Esophagus muscularis mucosa (tissue), 4 donors: ENCODE measurements around the gene SLC39A13.

Experiments
- EP300 ChIP-seq: sonication (generic); formaldehyde crosslinking; IDR thresholded peaks from one replicate; pipeline ENCODE4 v1.6.1; 2017; ENCODE audit warnings: antibody characterized with exemption
- POLR2A ChIP-seq: fragments of 450-650 bp; IDR thresholded peaks from one replicate; pipeline ENCODE4 v1.6.1; 2017; ENCODE audit warnings: antibody characterized with exemption, moderate library complexity, mild to moderate bottlenecking, low read depth
- POLR2AphosphoS5 ChIP-seq, 2 donors: sonication (generic); formaldehyde crosslinking; IDR thresholded peaks; one replicate each; pipeline ENCODE4 v1.6.1; 2017; ENCODE audit warnings: antibody characterized with exemption in 2 of 2
- TF ChIP-seq, protein P1 (sequence below), 3 experiments: fragments of 200-600 bp in 2 of 3; fragments of 450-650 bp in 1 of 3; sonication (generic) in 2 of 3; IDR thresholded peaks; one replicate each; pipeline ENCODE4 v1.5.1; 2017 to 2019; ENCODE audit warnings: antibody characterized with exemption in 3 of 3, mild to moderate bottlenecking in 2 of 3, moderate library complexity in 1 of 3

DNA sequence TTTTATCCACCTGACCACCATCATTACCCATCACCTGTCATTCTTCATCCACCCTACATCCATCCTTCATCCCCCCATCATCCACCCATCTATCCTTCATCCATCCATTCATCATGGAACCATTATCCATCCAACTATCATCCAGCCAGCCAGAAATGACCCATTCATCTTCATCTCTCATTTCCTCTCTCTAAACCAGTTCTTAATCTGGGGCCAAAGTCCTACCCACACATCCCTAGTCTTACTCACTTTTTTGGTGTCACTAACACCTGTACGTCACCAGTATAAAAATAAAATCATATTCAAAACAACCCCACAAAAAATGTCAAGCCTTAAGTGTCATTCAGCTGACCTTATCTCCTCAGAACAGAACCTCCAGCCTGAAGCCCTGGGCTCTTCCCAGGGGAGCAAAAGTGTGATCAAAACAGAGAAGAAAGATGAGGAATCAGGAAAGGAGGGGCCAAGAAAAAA, 42.3 kb upstream of the SLC39A13 start:
- TF ChIP-seq, protein P1, sequence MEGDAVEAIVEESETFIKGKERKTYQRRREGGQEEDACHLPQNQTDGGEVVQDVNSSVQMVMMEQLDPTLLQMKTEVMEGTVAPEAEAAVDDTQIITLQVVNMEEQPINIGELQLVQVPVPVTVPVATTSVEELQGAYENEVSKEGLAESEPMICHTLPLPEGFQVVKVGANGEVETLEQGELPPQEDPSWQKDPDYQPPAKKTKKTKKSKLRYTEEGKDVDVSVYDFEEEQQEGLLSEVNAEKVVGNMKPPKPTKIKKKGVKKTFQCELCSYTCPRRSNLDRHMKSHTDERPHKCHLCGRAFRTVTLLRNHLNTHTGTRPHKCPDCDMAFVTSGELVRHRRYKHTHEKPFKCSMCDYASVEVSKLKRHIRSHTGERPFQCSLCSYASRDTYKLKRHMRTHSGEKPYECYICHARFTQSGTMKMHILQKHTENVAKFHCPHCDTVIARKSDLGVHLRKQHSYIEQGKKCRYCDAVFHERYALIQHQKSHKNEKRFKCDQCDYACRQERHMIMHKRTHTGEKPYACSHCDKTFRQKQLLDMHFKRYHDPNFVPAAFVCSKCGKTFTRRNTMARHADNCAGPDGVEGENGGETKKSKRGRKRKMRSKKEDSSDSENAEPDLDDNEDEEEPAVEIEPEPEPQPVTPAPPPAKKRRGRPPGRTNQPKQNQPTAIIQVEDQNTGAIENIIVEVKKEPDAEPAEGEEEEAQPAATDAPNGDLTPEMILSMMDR (IDR thresholded peaks at IDR 0.05), result no peak
- TF ChIP-seq POLR2A, result no peak
- no peak for TF ChIP-seq POLR2AphosphoS5 (IDR thresholded peaks at IDR 0.05)
- TF ChIP-seq EP300, result no peak
